Lower leg skin (tissue), 3 donors: ENCODE results near the gene HMGXB3.

ENCODE experiments used
- POLR2A ChIP-seq, 2 donors: fragments of 450-650 bp; IDR thresholded peaks; one replicate each; pipeline ENCODE4 v1.6.1; 2016 to 2017; ENCODE audit warnings: antibody characterized with exemption in 2 of 2, mild to moderate bottlenecking in 1 of 2, moderate library complexity in 1 of 2
- TF ChIP-seq, protein P1 (sequence below), 3 donors: fragments of 450-650 bp; IDR thresholded peaks; one replicate each; pipeline ENCODE4 v1.5.1; 2016; ENCODE audit warnings: antibody characterized with exemption in 3 of 3, mild to moderate bottlenecking in 3 of 3, moderate library complexity in 2 of 3

DNA sequence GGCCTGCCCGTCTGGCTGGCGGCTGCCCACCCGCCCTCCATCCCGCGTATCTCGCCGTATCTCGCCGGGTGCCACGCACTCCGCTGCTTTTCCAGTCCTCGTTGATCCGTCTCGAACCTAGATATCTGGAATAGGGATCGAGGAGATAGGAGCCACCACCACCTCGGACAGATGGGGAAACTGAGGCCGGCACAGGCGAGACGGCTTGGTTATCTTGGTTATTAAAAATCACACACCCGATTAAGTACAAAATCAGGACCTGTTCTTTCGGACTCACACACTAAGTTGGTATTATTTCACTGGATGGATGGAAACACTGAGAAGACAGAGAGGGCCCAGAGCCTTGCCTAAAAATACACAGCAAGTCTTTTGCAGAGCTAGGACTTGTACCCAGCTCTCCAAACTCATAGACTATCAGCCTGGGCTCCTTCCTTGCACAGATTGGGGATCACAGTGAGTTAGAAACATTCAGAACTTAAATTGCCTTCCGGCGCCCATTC is 39.3 kb upstream of the HMGXB3 start:
- TF ChIP-seq, protein P1, sequence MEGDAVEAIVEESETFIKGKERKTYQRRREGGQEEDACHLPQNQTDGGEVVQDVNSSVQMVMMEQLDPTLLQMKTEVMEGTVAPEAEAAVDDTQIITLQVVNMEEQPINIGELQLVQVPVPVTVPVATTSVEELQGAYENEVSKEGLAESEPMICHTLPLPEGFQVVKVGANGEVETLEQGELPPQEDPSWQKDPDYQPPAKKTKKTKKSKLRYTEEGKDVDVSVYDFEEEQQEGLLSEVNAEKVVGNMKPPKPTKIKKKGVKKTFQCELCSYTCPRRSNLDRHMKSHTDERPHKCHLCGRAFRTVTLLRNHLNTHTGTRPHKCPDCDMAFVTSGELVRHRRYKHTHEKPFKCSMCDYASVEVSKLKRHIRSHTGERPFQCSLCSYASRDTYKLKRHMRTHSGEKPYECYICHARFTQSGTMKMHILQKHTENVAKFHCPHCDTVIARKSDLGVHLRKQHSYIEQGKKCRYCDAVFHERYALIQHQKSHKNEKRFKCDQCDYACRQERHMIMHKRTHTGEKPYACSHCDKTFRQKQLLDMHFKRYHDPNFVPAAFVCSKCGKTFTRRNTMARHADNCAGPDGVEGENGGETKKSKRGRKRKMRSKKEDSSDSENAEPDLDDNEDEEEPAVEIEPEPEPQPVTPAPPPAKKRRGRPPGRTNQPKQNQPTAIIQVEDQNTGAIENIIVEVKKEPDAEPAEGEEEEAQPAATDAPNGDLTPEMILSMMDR (IDR thresholded peaks at IDR 0.05), result no peak
- no peak for TF ChIP-seq POLR2A (IDR thresholded peaks at IDR 0.05)
